G401 (cell line): ENCODE data around the gene GNAQ. TPM values are rescaled to one million over a fixed set of nuclear protein-coding genes. Genes with fewer than 3 reads are reported as not detected.

ENCODE experiments used
- total RNA-seq: library from RNA; depleted of rRNA; stranded (reverse); fragments of >200 nt; shearing (Covaris generic); gene quantifications from 2 replicates; pipeline ENCODE4 v1.2.3, GENCODE V29; 2014; rRNA removed

Gene GNAQ
- total RNA-seq, 1 experiment from 2014 or later: 24.5 TPM

Other genes starting within 250 kb of the GNAQ start
- 86.5 and 109 TPM in 2 replicates for gene CEP78, start 204.3 kb upstream of the GNAQ start, total RNA-seq